ENCODE results near the gene CHMP4A.

Gene CHMP4A

GRCh38 chr14:24188251-24189058 lies 24.8 kb downstream of the CHMP4A start, which contains the start of gene IPO4:
IPO4 (minus strand) TSS chr14:24188816; CDS start chr14:24188787, 29 bp downstream.
- ChIA-PET POLR2A (interaction anchor here (1.0 to 3.2 kb wide), 12 partner anchors 8 to 867 kb away, joined by 3 to 20 read pairs (median 7); partner anchors contain the start of genes CHMP4A, DCAF11, EMC9 and MDP1), CTCF (interaction anchor here (0.6 to 1.7 kb wide), 4 partner anchors 24 to 120 kb away, joined by 3 to 5 read pairs (median 3); partner anchors contain the start of genes CIDEB and IRF9)
- peak; percentile 98 for DNase-seq (ENCODE audit: extremely low spot score)
- TF ChIP-seq ARNT (IDR thresholded peaks at IDR 0.05), result peak; percentile 74; the same call in 1 of the 2 replicates
- no peak for TF ChIP-seq SP1 (IDR thresholded peaks at IDR 0.05)
- TF ChIP-seq FOXA1 (IDR thresholded peaks at IDR 0.05), result no peak
- TF ChIP-seq, protein P1, sequence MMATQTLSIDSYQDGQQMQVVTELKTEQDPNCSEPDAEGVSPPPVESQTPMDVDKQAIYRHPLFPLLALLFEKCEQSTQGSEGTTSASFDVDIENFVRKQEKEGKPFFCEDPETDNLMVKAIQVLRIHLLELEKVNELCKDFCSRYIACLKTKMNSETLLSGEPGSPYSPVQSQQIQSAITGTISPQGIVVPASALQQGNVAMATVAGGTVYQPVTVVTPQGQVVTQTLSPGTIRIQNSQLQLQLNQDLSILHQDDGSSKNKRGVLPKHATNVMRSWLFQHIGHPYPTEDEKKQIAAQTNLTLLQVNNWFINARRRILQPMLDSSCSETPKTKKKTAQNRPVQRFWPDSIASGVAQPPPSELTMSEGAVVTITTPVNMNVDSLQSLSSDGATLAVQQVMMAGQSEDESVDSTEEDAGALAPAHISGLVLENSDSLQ (IDR thresholded peaks at IDR 0.05), result peak; percentile 72
- peak; percentile 75 for TF ChIP-seq L3MBTL2 (conservative IDR thresholded peaks at IDR 0.05)
- TF ChIP-seq HDGF (IDR thresholded peaks at IDR 0.05; ENCODE audit: borderline replicate concordance), result no peak
- TF ChIP-seq ELF4 (IDR thresholded peaks at IDR 0.05), result peak; percentile 57
- TF ChIP-seq SUZ12 (IDR thresholded peaks at IDR 0.05), result no peak
- TF ChIP-seq FOXM1 (IDR thresholded peaks at IDR 0.05; ENCODE audit: borderline replicate concordance), result peak; percentile 54; the same call in 1 of the 2 replicates
- TF ChIP-seq BHLHE40 (IDR thresholded peaks at IDR 0.05; ENCODE audit: borderline replicate concordance), result no peak
- no peak for TF ChIP-seq ZNF384 (IDR thresholded peaks at IDR 0.05)
- no peak for TF ChIP-seq TARDBP (IDR thresholded peaks at IDR 0.05)
- no peak for TF ChIP-seq NFRKB (IDR thresholded peaks at IDR 0.05)
- peak; percentile 68; the same call in 1 of the 2 replicates for TF ChIP-seq LEF1 (IDR thresholded peaks at IDR 0.05; ENCODE audit: borderline replicate concordance)
- TF ChIP-seq FOXK2 (IDR thresholded peaks at IDR 0.05), result no peak
- peak; percentile 91 for TF ChIP-seq CTBP1 (IDR thresholded peaks at IDR 0.05; ENCODE audit: borderline replicate concordance)

DNA sequence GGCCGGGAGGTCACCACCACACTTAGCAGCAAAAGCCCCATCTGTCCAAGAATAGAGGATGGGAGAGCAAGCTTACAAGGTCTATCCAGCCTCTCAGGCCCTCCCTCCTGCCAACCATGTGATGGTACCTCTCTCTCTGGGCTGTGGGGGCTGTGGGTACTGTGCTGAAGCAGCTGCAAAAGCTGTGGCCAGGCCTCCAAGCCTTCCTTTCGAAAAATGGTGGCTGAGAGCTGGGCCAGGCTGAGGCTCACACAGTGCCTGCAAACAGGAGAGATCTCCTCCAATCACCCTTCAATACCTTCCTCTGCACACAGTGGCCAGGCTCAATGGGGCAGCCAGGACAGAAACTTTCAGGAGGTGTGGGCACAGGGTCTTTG lies 25.8 kb downstream of the CHMP4A start:
- CTCF ChIA-PET, result interaction anchor here (0.6 to 1.7 kb wide), 2 partner anchors 26 to 79 kb away, joined by 3 read pairs; partner anchors contain the start of gene IRF9
- DNase-seq (ENCODE audit: extremely low spot score), result no peak
- POLR2A ChIA-PET, result interaction anchor here (1.1 to 3.2 kb wide), 6 partner anchors 7 to 81 kb away, joined by 3 to 20 read pairs (median 10); partner anchors contain the start of genes CHMP4A, EMC9, TINF2 and TM9SF1
- no peak for TF ChIP-seq SP1 (IDR thresholded peaks at IDR 0.05)
- TF ChIP-seq BHLHE40 (IDR thresholded peaks at IDR 0.05; ENCODE audit: borderline replicate concordance), result no peak
- TF ChIP-seq FOXM1 (IDR thresholded peaks at IDR 0.05; ENCODE audit: borderline replicate concordance), result no peak
- no peak for TF ChIP-seq NFRKB (IDR thresholded peaks at IDR 0.05)
- no peak for TF ChIP-seq HDGF (IDR thresholded peaks at IDR 0.05; ENCODE audit: borderline replicate concordance)
- TF ChIP-seq, protein P1 (IDR thresholded peaks at IDR 0.05), result no peak
- TF ChIP-seq ELF4 (IDR thresholded peaks at IDR 0.05), result no peak
- no peak for TF ChIP-seq ZNF384 (IDR thresholded peaks at IDR 0.05)
- no peak for TF ChIP-seq LEF1 (IDR thresholded peaks at IDR 0.05; ENCODE audit: borderline replicate concordance)
- no peak for TF ChIP-seq TARDBP (IDR thresholded peaks at IDR 0.05)
- TF ChIP-seq SUZ12 (IDR thresholded peaks at IDR 0.05), result no peak

- ChIA-PET CTCF (interaction anchor here (1.7 kb wide), 1 partner anchor 26 kb away, joined by 3 read pairs; the partner anchor contains the start of gene IRF9), POLR2A (interaction anchor here (1.0 to 3.2 kb wide), 6 partner anchors 7 to 81 kb away, joined by 3 to 20 read pairs (median 7); partner anchors contain the start of genes CHMP4A, EMC9 and TM9SF1)
- no peak for DNase-seq (ENCODE audit: extremely low spot score)
- TF ChIP-seq SP1 (IDR thresholded peaks at IDR 0.05), result no peak
- no peak for TF ChIP-seq NFRKB (IDR thresholded peaks at IDR 0.05)
- TF ChIP-seq HDGF (IDR thresholded peaks at IDR 0.05; ENCODE audit: borderline replicate concordance), result no peak
- TF ChIP-seq ARNT (IDR thresholded peaks at IDR 0.05), result no peak
- no peak for TF ChIP-seq FOXA1 (IDR thresholded peaks at IDR 0.05)
- no peak for TF ChIP-seq L3MBTL2 (conservative IDR thresholded peaks at IDR 0.05)
- no peak for TF ChIP-seq SUZ12 (IDR thresholded peaks at IDR 0.05)
- TF ChIP-seq TARDBP (IDR thresholded peaks at IDR 0.05), result no peak
- no peak for TF ChIP-seq FOXM1 (IDR thresholded peaks at IDR 0.05; ENCODE audit: borderline replicate concordance)
- TF ChIP-seq LEF1 (IDR thresholded peaks at IDR 0.05; ENCODE audit: borderline replicate concordance), result no peak
- TF ChIP-seq, protein P1 (IDR thresholded peaks at IDR 0.05), result no peak
- no peak for TF ChIP-seq BHLHE40 (IDR thresholded peaks at IDR 0.05; ENCODE audit: borderline replicate concordance)
- no peak for TF ChIP-seq FOXK2 (IDR thresholded peaks at IDR 0.05)
- no peak for TF ChIP-seq ELF4 (IDR thresholded peaks at IDR 0.05)
Observed at GRCh38 chr14:24186831-24187538, 26.3 kb downstream of the CHMP4A start.

GRCh38 chr14:24185741-24186140 lies 27.5 kb downstream of the CHMP4A start:
- TF ChIP-seq TARDBP (IDR thresholded peaks at IDR 0.05) (no peak), HDGF (IDR thresholded peaks at IDR 0.05; ENCODE audit: borderline replicate concordance) (no peak)
- CTCF ChIA-PET, result interaction anchor here (1.6 kb wide), 1 partner anchor 24 kb away, joined by 4 read pairs; the partner anchor contains the start of gene IRF9
- DNase-seq (ENCODE audit: extremely low spot score), result no peak
- POLR2A ChIA-PET, result interaction anchor here (0.7 to 2.9 kb wide), 4 partner anchors 8 to 44 kb away, joined by 3 to 14 read pairs (median 4); partner anchors contain the start of genes EMC9 and TM9SF1

DNA sequence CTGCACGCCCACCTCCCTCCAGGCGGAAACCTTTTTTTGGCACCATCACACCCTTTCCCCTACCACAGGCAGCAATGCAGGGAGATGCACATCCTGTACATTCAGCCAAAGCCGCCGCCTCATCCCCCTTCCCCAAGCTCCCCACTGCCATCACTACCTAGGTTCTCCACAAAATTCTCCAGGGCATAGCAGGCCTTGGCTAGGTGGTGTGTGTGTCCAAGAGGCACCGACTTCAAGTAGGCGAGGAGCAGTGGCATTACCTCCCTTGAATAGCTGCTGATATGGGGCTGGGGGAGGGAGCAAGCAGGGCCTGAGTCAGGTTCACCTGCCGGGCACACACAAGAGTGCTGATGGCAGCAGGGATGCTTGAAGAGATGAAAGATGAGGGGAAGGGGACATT lies 28.3 kb downstream of the CHMP4A start:
- TF ChIP-seq FOXK2 (IDR thresholded peaks at IDR 0.05) (no peak), FOXM1 (IDR thresholded peaks at IDR 0.05; ENCODE audit: borderline replicate concordance) (no peak), FOXA1 (IDR thresholded peaks at IDR 0.05) (no peak), NFRKB (IDR thresholded peaks at IDR 0.05) (no peak), HDGF (IDR thresholded peaks at IDR 0.05; ENCODE audit: borderline replicate concordance) (no peak), L3MBTL2 (conservative IDR thresholded peaks at IDR 0.05) (no peak)
- ChIA-PET CTCF (interaction anchor here (1.6 kb wide), 1 partner anchor 24 kb away, joined by 4 read pairs; the partner anchor contains the start of gene IRF9), POLR2A (interaction anchor here (0.7 to 2.9 kb wide), 3 partner anchors 8 to 44 kb away, joined by 3 to 14 read pairs (median 4); partner anchors contain the start of genes EMC9 and TM9SF1)
- DNase-seq (ENCODE audit: extremely low spot score), result no peak
